GM12864 (cell line): ENCODE results near the gene AOX1.
"Not testable (repeated sequence)": the region's sequence is repeated elsewhere in the genome, so short reads cannot be mapped to it uniquely, and the experiment has no call there.

Experiments
- DNase-seq: peaks from one replicate; pipeline ENCODE4 v3.0.0-alpha.2; 2011; ENCODE audit warnings: low read depth
- H3K4me3 ChIP-seq: 2 replicates; pipeline ENCODE4 v1.5.1; 2011; ENCODE audit warnings: mild to moderate bottlenecking, low read depth, low read length, control low read depth
- TF ChIP-seq, protein P1 (sequence below): IDR thresholded peaks from 2 replicates; pipeline ENCODE4 v1.5.1; 2011; ENCODE audit warnings: low read depth, mild to moderate bottlenecking, moderate library complexity, low read length, control low read depth, inconsistent platforms; ENCODE audit errors: missing control alignments

AOX1 gene

DNA sequence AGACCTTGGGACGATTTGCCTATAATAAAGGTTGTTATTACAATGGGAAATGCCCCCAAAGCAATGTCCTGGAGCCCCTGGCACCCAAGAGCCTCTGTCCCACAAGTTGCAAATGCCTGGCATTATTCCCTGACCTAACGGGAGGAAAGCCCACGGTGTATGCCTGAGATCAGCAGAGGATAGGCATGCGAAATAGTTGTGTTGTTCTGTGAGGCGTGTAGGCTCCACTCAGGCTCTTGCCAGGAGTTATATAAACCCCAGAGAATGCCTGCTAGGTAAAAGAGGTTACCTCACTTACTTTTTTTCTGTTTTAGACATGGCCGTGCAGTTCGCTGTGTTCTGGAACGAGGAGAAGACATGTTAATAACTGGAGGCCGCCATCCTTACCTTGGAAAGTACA, 52.1 kb downstream of the AOX1 start:
- TF ChIP-seq, protein P1, sequence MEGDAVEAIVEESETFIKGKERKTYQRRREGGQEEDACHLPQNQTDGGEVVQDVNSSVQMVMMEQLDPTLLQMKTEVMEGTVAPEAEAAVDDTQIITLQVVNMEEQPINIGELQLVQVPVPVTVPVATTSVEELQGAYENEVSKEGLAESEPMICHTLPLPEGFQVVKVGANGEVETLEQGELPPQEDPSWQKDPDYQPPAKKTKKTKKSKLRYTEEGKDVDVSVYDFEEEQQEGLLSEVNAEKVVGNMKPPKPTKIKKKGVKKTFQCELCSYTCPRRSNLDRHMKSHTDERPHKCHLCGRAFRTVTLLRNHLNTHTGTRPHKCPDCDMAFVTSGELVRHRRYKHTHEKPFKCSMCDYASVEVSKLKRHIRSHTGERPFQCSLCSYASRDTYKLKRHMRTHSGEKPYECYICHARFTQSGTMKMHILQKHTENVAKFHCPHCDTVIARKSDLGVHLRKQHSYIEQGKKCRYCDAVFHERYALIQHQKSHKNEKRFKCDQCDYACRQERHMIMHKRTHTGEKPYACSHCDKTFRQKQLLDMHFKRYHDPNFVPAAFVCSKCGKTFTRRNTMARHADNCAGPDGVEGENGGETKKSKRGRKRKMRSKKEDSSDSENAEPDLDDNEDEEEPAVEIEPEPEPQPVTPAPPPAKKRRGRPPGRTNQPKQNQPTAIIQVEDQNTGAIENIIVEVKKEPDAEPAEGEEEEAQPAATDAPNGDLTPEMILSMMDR, result no peak
- no peak for DNase-seq
- H3K4me3 ChIP-seq, result no peak overlapping the region

DNA sequence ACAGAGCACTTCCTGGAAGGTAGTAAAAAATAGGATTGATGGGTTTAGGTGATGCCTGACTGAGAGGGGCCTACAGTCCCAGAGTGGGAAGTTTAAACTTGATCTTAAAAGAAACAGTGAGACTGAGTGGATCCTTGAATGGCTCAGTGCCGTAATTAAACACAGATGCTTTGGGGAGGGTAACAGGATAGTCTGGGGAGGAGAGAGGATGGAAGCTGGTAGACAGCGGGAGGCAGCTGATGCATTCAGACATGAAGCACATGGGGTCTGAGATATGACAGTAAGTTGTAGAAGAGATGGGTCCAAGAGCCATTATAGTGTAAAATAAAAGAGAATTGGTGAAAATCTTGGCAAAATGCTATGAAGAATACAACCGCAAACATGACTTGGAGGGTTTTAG, 54.4 kb downstream of the AOX1 start:
- no peak for DNase-seq
- no peak overlapping the region for H3K4me3 ChIP-seq

DNA sequence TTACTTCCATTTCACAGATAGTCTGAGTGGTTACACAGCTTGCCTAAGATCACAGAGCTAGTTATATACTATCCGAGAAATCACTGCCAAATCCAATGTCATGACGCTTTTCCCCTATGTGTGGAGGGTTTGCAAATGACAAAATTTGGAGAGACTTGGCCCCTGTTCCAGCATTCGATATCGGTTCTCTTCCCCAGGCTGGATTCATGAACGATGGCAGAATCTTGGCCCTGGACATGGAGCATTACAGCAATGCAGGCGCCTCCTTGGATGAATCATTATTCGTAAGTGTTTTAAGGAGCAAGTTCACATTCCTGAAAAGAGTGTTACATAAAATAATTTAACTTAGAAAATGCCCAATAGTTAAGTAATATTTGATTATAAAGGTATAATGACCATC, 55.1 kb downstream of the AOX1 start:
- no peak for DNase-seq
- TF ChIP-seq, protein P1, result no peak
- no peak overlapping the region for H3K4me3 ChIP-seq

More for the DNA sequence above, 54.4 kb downstream of the AOX1 start:
- TF ChIP-seq, protein P1, result no peak

DNA sequence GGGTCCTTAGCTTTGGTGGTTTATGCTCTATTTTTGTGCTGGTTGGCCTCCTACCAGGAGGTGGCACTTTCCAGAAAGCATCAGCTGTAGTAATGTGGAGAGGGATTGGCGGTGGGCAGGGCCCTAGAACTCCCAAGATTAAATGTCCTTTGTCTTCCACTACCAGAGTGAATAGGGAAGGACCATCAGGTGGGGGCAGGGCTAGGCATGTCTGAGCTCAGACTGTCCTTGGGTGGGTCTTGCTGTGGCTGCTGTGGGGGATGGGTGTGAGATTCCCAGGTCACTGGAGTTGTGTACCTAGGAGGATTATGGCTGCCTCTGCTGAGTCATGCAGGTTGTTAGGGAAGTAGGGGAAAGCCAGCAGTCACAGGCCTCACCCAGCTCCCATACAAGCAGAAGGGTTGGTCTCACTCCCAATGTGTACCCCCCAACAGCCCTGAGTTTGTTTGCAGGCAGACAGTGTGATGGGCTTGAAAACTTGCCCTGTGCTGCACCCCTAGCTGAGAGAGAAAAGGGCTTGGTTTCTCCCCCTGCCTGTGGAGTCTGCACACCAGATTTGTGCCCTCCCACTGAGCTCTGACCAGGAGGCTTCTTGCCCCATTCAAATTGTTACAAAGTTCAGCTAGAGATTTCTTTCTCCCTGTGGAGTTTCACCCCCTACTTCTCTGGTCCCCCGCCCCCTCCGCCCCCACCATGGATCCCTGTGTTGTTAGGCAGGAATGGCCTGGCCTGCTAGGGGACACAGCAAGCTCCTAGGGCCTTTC, 62.9 kb downstream of the AOX1 start:
- H3K4me3 ChIP-seq, DNase-seq: not testable (repeated sequence)

DNA sequence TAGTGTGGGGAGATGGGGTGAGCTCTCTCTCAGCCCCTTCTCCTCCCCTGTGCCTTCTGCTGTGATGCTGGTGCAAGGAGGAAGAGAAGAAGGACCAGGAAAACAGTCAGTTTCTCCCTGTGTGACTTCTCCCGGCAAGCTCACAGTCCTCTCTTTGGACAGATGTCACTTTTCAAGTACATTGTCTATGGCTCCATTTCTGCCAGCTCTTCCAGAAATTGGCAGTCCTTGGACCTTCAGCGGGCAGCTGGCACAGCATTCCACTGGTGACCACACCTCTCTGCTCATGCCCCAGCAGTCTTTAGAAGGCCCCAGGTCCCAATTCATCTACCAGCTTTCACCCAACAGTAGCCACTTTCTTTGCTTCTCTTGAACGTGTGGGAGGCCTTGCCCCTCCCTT, 63.9 kb downstream of the AOX1 start:
- TF ChIP-seq, protein P1, result no peak
- DNase-seq, result no peak

DNA sequence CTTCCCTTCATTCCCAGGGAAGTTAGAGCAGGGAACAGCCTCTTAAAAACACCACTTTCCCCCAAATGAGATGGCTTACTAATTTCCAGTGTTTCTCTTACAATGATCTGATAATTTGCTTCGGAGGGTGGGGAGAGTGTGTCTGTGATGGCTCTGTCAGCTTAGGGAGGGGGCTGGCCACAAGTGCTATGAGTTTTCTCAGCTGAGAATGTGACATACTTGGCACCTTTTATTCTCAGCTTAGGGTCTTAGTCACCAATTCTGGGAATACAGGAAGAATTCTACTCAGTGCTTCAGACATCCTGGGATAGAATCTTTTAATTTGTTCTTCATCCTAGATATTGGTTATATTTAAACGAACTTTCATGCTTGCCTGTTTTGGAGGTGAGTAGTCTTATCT, 64.4 kb downstream of the AOX1 start:
- no peak for DNase-seq
- TF ChIP-seq, protein P1, result no peak
- no peak overlapping the region for H3K4me3 ChIP-seq

More for the DNA sequence above, 63.9 kb downstream of the AOX1 start:
- no peak overlapping the region for H3K4me3 ChIP-seq

DNA sequence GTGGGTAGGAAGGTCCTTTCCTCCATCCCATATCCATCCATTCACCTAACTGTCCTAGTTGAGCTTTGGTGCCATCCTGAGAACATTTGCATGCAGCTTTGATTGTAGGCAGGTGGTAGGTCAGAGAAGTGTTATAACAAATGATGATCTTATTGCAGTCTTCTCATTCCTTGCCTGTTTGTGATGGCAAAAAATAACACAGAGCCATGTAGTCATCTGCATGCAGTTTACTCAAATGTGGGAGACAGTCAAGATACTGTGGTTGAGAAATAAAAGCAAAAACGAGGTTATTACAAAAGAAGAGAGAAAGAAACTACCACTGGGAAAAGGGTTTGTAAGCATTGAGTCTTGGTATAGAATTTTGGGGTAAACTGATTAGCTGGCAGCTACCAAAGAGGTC, 66.3 kb downstream of the AOX1 start:
- no peak overlapping the region for H3K4me3 ChIP-seq
- TF ChIP-seq, protein P1, result no peak
- DNase-seq, result no peak

DNA sequence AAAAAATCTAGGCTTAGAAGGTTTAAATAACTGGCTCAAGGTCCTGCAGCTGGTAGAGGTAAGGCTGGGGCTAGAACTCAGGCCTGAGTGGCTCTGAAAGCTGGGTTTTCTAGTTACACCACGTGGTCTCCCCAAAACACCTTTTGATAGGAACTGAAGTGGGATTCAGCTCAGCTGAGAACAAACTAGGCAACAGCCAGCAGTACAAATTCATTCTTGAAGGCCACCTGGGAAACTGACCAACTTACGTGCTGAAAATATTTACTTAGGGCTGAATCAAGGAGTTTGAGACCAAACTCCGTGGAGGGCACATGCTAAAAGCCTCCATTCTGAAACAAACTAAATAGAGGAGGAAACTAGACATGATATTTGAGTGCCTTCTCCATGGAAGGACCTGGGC, 67.2 kb downstream of the AOX1 start:
- TF ChIP-seq, protein P1, result no peak
- no peak for DNase-seq
- H3K4me3 ChIP-seq, result no peak overlapping the region
